Right lobe of liver (tissue), 4 donors: ENCODE results near the gene BUB1.

Experiments used
- POLR2A ChIP-seq: fragments of 450-650 bp; IDR thresholded peaks from one replicate; pipeline ENCODE4 v1.6.1; 2017; ENCODE audit warnings: antibody characterized with exemption, mild to moderate bottlenecking
- TF ChIP-seq, protein P1 (sequence below), 4 donors: fragments of 200-600 bp in 3 of 4; fragments of 450-650 bp in 1 of 4; IDR thresholded peaks; one replicate each; pipeline versions ENCODE4 v1.5.1 to v1.8.0; 2016 to 2022; ENCODE audit warnings: antibody characterized with exemption in 4 of 4, mild to moderate bottlenecking in 2 of 4
- donor health status: DM: no; HTN: no; CAD: no.
- donor health status: DM: no; HTN: no; CAD: no.
- donor health status: DM: no; HTN: yes; CAD: no.

DNA sequence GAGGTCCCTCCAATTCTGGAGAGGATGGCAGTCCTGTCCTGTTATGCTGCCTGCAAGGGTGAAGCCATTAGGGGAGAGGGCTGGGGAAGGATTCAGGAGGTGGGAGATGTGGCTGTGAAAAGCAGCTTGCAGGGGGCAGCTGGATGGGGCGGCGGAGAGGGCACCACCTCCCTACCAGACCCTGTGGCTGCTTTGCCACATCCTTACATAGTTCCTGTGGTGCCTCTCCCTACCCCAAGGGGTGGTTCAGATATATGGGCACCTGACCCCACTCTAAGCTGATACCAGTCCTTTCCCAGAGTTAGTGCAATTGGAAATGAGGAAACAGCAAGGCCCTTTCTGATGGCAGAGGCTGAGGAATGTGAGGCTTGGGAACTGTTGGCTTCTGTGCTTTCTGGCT is 48.4 kb upstream of the BUB1 start:
- TF ChIP-seq POLR2A, result no peak
- TF ChIP-seq, protein P1, sequence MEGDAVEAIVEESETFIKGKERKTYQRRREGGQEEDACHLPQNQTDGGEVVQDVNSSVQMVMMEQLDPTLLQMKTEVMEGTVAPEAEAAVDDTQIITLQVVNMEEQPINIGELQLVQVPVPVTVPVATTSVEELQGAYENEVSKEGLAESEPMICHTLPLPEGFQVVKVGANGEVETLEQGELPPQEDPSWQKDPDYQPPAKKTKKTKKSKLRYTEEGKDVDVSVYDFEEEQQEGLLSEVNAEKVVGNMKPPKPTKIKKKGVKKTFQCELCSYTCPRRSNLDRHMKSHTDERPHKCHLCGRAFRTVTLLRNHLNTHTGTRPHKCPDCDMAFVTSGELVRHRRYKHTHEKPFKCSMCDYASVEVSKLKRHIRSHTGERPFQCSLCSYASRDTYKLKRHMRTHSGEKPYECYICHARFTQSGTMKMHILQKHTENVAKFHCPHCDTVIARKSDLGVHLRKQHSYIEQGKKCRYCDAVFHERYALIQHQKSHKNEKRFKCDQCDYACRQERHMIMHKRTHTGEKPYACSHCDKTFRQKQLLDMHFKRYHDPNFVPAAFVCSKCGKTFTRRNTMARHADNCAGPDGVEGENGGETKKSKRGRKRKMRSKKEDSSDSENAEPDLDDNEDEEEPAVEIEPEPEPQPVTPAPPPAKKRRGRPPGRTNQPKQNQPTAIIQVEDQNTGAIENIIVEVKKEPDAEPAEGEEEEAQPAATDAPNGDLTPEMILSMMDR (IDR thresholded peaks at IDR 0.05), result no peak
